ENCODE data around the gene SRSF7. TPM values are rescaled to one million over a fixed set of nuclear protein-coding genes. Genes with fewer than 3 reads are reported as not detected.
"Not testable (repeated sequence)": the region's sequence is repeated elsewhere in the genome, so short reads cannot be mapped to it uniquely, and the experiment has no call there.

The SRSF7 gene
- total and polyA plus RNA-seq, 4 donors: 95.1 to 155 (median 130) TPM

DNA sequence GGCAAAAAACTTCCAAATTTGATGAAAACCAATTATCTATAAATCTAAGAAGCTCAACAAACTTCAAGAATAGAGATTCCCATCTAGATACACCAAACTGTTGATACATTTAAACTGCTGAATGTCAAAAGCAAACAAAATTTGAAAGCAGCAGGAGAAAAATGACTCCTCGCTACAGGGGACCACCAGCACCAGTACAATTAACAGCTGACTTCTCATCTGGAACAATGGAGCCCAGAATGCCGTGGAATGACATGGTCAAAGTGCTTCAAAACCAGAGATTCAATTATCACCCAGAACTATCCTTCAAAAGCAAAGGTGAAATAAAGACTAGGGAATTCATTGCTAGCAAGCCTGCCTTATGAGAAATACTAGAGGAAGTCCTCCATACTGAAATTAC lies 11.6 kb downstream of the SRSF7 start:
- H3K4me3 ChIP-seq: no peak overlapping the region
- no peak overlapping the region for H3K9ac ChIP-seq (ENCODE audit: insufficient read depth in 1 of 2, low read length in 2 of 2)
- TF ChIP-seq, protein P1, sequence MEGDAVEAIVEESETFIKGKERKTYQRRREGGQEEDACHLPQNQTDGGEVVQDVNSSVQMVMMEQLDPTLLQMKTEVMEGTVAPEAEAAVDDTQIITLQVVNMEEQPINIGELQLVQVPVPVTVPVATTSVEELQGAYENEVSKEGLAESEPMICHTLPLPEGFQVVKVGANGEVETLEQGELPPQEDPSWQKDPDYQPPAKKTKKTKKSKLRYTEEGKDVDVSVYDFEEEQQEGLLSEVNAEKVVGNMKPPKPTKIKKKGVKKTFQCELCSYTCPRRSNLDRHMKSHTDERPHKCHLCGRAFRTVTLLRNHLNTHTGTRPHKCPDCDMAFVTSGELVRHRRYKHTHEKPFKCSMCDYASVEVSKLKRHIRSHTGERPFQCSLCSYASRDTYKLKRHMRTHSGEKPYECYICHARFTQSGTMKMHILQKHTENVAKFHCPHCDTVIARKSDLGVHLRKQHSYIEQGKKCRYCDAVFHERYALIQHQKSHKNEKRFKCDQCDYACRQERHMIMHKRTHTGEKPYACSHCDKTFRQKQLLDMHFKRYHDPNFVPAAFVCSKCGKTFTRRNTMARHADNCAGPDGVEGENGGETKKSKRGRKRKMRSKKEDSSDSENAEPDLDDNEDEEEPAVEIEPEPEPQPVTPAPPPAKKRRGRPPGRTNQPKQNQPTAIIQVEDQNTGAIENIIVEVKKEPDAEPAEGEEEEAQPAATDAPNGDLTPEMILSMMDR (IDR thresholded peaks at IDR 0.05; ENCODE audit: control extremely low read depth, extremely low read depth): no peak
- H3K4me1 ChIP-seq (ENCODE audit: control insufficient read depth in 5 of 5, insufficient read depth in 5 of 5, low read length in 5 of 5): peaks cover 0 to 3% (median 0%) of the 10 kb centered on the region in 5 donors
- H3K27me3 ChIP-seq (ENCODE audit: control insufficient read depth in 3 of 3, insufficient read depth in 3 of 3, low read length in 2 of 3): no peaks in the 10 kb centered on the region
- H3K36me3 ChIP-seq (ENCODE audit: control insufficient read depth in 4 of 4, insufficient read depth in 4 of 4, low read length in 4 of 4): peaks cover 15 to 19% (median 17%) of the 10 kb centered on the region in 4 donors
- DNase-seq: no peak
- no peaks in the 10 kb centered on the region for H3K9me3 ChIP-seq (ENCODE audit: control insufficient read depth in 4 of 4, insufficient read depth in 3 of 4, low read length in 3 of 4)
- no peak for ATAC-seq (ENCODE audit: insufficient read depth, low FRiP score)
- 93 to 98% methylated on average over 2 of the region's 2 CpGs for WGBS, 2 donors
- H3K27ac ChIP-seq (ENCODE audit: low read depth in 1 of 2, low read length in 1 of 2): no peak overlapping the region

DNA sequence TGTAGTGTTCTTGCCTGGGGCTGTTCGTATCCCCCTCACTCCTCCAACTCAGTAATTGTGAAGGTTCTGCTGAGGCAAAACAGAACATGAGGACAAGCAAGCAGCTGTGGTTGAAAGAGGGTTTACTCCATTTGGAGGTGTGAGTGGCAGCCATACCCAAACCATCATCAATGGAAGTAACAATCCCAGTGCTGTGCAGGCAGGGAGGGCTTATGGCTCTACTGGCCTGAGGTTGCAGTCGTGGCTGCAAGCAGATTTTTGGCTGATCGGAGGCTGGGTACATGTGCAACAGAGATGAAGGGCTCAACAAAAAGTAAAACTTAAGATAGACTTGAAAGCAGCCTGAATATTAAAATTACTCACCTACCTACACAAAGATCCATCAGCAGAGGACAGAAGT lies 13.2 kb downstream of the SRSF7 start:
- Histone ChIP-seq H3K27ac (ENCODE audit: low read depth in 1 of 2, low read length in 1 of 2) (peak overlapping the region in 1 of 2 donors; percentile 73), H3K4me1 (ENCODE audit: control insufficient read depth in 5 of 5, insufficient read depth in 5 of 5, low read length in 5 of 5) (no peaks in the 10 kb centered on the region), H3K9me3 (ENCODE audit: control insufficient read depth in 4 of 4, insufficient read depth in 3 of 4, low read length in 3 of 4) (no peaks in the 10 kb centered on the region), H3K36me3 (ENCODE audit: control insufficient read depth in 4 of 4, insufficient read depth in 4 of 4, low read length in 4 of 4) (peaks cover 8 to 19% (median 13%) of the 10 kb centered on the region in 4 donors), H3K27me3 (ENCODE audit: control insufficient read depth in 3 of 3, insufficient read depth in 3 of 3, low read length in 2 of 3) (no peaks in the 10 kb centered on the region), H3K4me3 (no peak overlapping the region), H3K9ac (ENCODE audit: insufficient read depth in 1 of 2, low read length in 2 of 2) (no peak overlapping the region)
- ATAC-seq (ENCODE audit: insufficient read depth, low FRiP score): no peak
- DNase-seq: no peak
- 87 to 91% methylated on average over 3 of the region's 3 CpGs for WGBS, 2 donors
- TF ChIP-seq, protein P1 (IDR thresholded peaks at IDR 0.05; ENCODE audit: control extremely low read depth, extremely low read depth): no peak

DNA sequence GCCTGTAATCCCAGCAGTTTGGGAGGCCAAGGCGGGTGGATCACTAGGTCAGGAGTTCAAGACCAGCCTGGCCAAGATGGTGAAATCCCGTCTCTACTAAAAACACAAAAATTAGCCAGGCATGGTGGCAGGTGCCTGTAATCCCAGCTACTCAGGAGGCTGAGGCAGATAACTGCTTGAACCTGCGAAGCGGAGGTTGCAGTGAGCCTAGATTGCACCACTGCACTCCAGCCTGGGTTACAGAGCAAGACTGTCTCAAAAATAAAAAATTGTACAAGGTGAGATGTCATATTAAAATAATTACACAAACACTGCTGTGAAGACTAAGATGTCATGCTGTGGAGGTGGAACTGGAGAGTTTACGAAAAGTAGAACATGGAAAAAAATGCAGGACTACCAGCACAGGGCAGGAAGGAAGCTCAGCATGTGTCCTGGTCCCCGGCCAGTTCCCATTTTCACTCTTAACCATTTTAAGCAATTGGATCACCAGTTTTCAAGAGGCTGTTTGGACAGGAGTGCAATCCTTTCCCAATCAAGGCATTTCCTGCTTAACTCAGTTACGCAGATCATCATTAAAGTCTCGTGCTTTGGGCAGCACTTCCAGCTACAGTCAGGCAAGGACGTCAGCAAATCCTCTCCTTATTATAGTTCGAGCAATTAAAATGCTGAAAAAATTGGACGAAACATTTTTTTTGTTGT lies 14.0 kb downstream of the SRSF7 start:
- not testable (repeated sequence) for H3K27me3 ChIP-seq (ENCODE audit: control insufficient read depth in 3 of 3, insufficient read depth in 3 of 3, low read length in 2 of 3); H3K4me1 ChIP-seq (ENCODE audit: control insufficient read depth in 5 of 5, insufficient read depth in 5 of 5, low read length in 5 of 5); H3K4me3 ChIP-seq; H3K9ac ChIP-seq (ENCODE audit: insufficient read depth in 1 of 2, low read length in 2 of 2); H3K9me3 ChIP-seq (ENCODE audit: control insufficient read depth in 4 of 4, insufficient read depth in 3 of 4, low read length in 3 of 4)
- H3K27ac ChIP-seq (ENCODE audit: low read depth in 1 of 2, low read length in 1 of 2): peak overlapping the region in 1 of 2 donors; percentile 73
- peaks cover 6 to 20% (median 14%) of the 10 kb centered on the region in 4 donors for H3K36me3 ChIP-seq (ENCODE audit: control insufficient read depth in 4 of 4, insufficient read depth in 4 of 4, low read length in 4 of 4)
- 40 to 52% methylated on average over 11 of the region's 11 CpGs for WGBS, 2 donors
- ATAC-seq (ENCODE audit: insufficient read depth, low FRiP score) (peak; percentile 54), DNase-seq (peak in 1 of 3 donors; percentile 29)

GRCh38 chr2:38735999-38736320 lies 15.2 kb downstream of the SRSF7 start:
- no peak for ATAC-seq (ENCODE audit: insufficient read depth, low FRiP score)
- Histone ChIP-seq H3K36me3 (ENCODE audit: control insufficient read depth in 4 of 4, insufficient read depth in 4 of 4, low read length in 4 of 4) (peaks cover 13 to 23% (median 18%) of the 10 kb centered on the region in 4 donors), H3K9me3 (ENCODE audit: control insufficient read depth in 4 of 4, insufficient read depth in 3 of 4, low read length in 3 of 4) (no peaks in the 10 kb centered on the region), H3K27me3 (ENCODE audit: control insufficient read depth in 3 of 3, insufficient read depth in 3 of 3, low read length in 2 of 3) (no peaks in the 10 kb centered on the region), H3K4me1 (ENCODE audit: control insufficient read depth in 5 of 5, insufficient read depth in 5 of 5, low read length in 5 of 5) (no peaks in the 10 kb centered on the region), H3K27ac (ENCODE audit: low read depth in 1 of 2, low read length in 1 of 2) (no peak overlapping the region), H3K9ac (ENCODE audit: insufficient read depth in 1 of 2, low read length in 2 of 2) (no peak overlapping the region), H3K4me3 (no peak overlapping the region)
- no peak for DNase-seq
- WGBS, 2 donors: 76 to 98% methylated on average over 4 of the region's 4 CpGs
- TF ChIP-seq, protein P1 (IDR thresholded peaks at IDR 0.05; ENCODE audit: control extremely low read depth, extremely low read depth): no peak
